Panc1 (cell line): ENCODE measurements around the gene KRTAP10-7. TPM values are rescaled to one million over a fixed set of nuclear protein-coding genes. Genes with fewer than 3 reads are reported as not detected.

ENCODE experiments used
- ATAC-seq: fragments of 200-7000 bp; cut with Tn5 transposase; 2 replicates; pipeline ENCODE4 v1.9.1; 2020; ENCODE audit warnings: mild to moderate bottlenecking, moderate library complexity
- BruUV-seq: library from RNA; stranded (reverse); fragments of 400-500 nt; replicated peaks from 2 replicates; lab custom pipeline; 2021; lab: Mats Ljungman, UMichigan
- CTCF ChIA-PET: fragments of 300-600 bp; sonication (Branson Sonifier 250); formaldehyde crosslinking; loops from one replicate; lab custom pipeline; 2022; ENCODE audit warnings: antibody characterized with exemption; lab: Charles Lee
- POLR2A ChIA-PET: fragments of 300-600 bp; sonication (Branson Sonifier 250); formaldehyde crosslinking; loops from one replicate; lab custom pipeline; 2022; ENCODE audit warnings: antibody characterized with exemption; lab: Charles Lee
- DNase-seq: peaks from one replicate; pipeline ENCODE4 v3.0.0-alpha.2; 2010; ENCODE audit warnings: low read depth, low spot score
- H3K27ac ChIP-seq: 2 replicates; pipeline ENCODE4 v1.5.1; 2011; ENCODE audit warnings: mild to moderate bottlenecking, low read length, inconsistent platforms
- H3K27me3 ChIP-seq: fragments of 200-500 bp; sonication (Bioruptor generic); 2 replicates; pipeline ENCODE4 v1.6.0; 2014; ENCODE audit warnings: low read length, inconsistent platforms; ENCODE audit not compliant: control insufficient read depth, insufficient read depth
- H3K36me3 ChIP-seq: fragments of 200-500 bp; sonication (Bioruptor generic); 2 replicates; pipeline ENCODE4 v1.5.1; 2014; ENCODE audit warnings: inconsistent platforms, mild to moderate bottlenecking, low read length, moderate library complexity; ENCODE audit not compliant: control insufficient read depth, insufficient read depth
- H3K4me1 ChIP-seq: 2 replicates; pipeline ENCODE4 v1.5.1; 2011; ENCODE audit warnings: inconsistent platforms, mild to moderate bottlenecking, low read length, moderate library complexity; ENCODE audit not compliant: control insufficient read depth, insufficient read depth
- H3K4me3 ChIP-seq, 2 experiments: 2 replicates each; pipeline ENCODE4 v1.5.1; 2011 to 2012; ENCODE audit warnings: low read depth in 2 of 2, low read length in 2 of 2, mild to moderate bottlenecking in 2 of 2, inconsistent platforms in 1 of 2, moderate library complexity in 1 of 2
- H3K9me3 ChIP-seq: fragments of 200-500 bp; sonication (Bioruptor generic); 2 replicates; pipeline ENCODE4 v1.5.1; 2014; ENCODE audit warnings: low read depth, mild to moderate bottlenecking, inconsistent platforms, low read length, moderate library complexity; ENCODE audit not compliant: control insufficient read depth, insufficient read depth
- CTCF ChIP-seq: fragments of 450-650 bp; IDR thresholded peaks from 2 replicates; pipeline ENCODE4 v1.5.1; 2017; ENCODE audit warnings: mild to moderate bottlenecking
- POLR2AphosphoS5 ChIP-seq: IDR thresholded peaks from 2 replicates; pipeline ENCODE4 v1.6.1; 2012; ENCODE audit warnings: mild to moderate bottlenecking, low read depth, low read length, moderate library complexity
- REST ChIP-seq, 2 experiments: IDR thresholded peaks; 2 replicates each; pipeline ENCODE4 v1.6.1; 2011 to 2012; ENCODE audit warnings: low read depth in 2 of 2, control low read depth in 1 of 2, low read length in 1 of 2, mild to moderate bottlenecking in 1 of 2, moderate library complexity in 1 of 2; ENCODE audit not compliant: insufficient read depth in 1 of 2
- SIN3A ChIP-seq: IDR thresholded peaks from 2 replicates; pipeline ENCODE4 v1.6.1; 2012; ENCODE audit warnings: low read depth, mild to moderate bottlenecking, low read length, moderate library complexity, borderline replicate concordance; ENCODE audit not compliant: insufficient read depth
- TCF7L2 ChIP-seq: IDR thresholded peaks from 2 replicates; pipeline ENCODE4 v1.6.1; 2011; ENCODE audit warnings: mild to moderate bottlenecking, low read depth, low read length, inconsistent platforms
- in situ Hi-C: cut with HindIII; loops from 2 replicates; pipeline ENCODE4 v1.10.0; 2016; ENCODE audit warnings: low sequenced_read_pairs, low pct_unique_long_range_greater_than_20kb
- intact Hi-C: fragments of 100-400 bp; cut with micrococcal nuclease; formaldehyde crosslinking; loops from one replicate; pipeline ENCODE4 v1.10.0; 2022; ENCODE audit not compliant: unreplicated experiment
- total RNA-seq: library from RNA; stranded (reverse); gene quantifications from one replicate; pipeline ENCODE4 v1.2.1, GENCODE V29; 2021; ENCODE audit not compliant: unreplicated experiment

Gene KRTAP10-7
- total RNA-seq, 1 experiment from 2014 or later, result not detected

DNA sequence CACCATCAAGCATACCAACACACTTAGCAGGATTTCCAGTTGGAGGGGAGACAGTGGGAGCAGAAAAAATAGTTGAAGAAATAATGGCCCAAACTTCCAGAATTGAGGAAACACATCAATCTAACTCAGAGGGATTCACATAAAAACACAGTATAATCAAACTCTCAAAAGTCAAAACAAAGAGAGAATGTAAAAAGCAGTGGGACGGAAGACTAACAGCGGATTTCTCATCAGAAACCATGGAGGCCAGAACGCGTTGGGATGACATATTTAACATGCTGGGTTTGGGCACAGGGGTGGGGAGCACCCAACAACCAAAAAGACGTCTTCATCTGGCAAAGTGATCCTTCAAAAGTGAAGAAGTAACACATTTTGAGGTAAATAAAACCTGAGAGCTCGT is 19.5 kb downstream of the KRTAP10-7 start:
- DNase-seq (no peak), ATAC-seq (no peak)
- Histone ChIP-seq H3K27ac (no peak overlapping the region), H3K4me3 (no peak overlapping the region), H3K4me1 (no peaks in the 10 kb centered on the region), H3K27me3 (no peaks in the 10 kb centered on the region), H3K36me3 (no peaks in the 10 kb centered on the region), H3K9me3 (peaks cover 7% of the 10 kb centered on the region; the same call in 1 of the 2 replicates)
- TF ChIP-seq REST (IDR thresholded peaks at IDR 0.05; ENCODE audit: insufficient read depth in 1 of 2, low read depth in 2 of 2, low read length in 1 of 2), result no peak
- TF ChIP-seq POLR2AphosphoS5, result no peak
- no peak for TF ChIP-seq SIN3A
- no peak for TF ChIP-seq TCF7L2
- no peak for TF ChIP-seq CTCF
- in situ Hi-C loops (no loop called here), intact Hi-C loops (no loop called here)
- CTCF ChIA-PET, result no interaction called here
- POLR2A ChIA-PET, result no interaction called here
- BruUV-seq, result no TSS peak

GRCh38 chr21:44623575-44623974 is 23.2 kb downstream of the KRTAP10-7 start:
- in situ Hi-C loops, result no loop called here
- ATAC-seq (no peak), DNase-seq (no peak)
- POLR2A ChIA-PET, result no interaction called here
- TF ChIP-seq CTCF (no peak), POLR2AphosphoS5 (no peak), TCF7L2 (no peak), SIN3A (no peak)
- no TSS peak for BruUV-seq
- Histone ChIP-seq H3K4me3 (no peak overlapping the region), H3K36me3 (no peaks in the 10 kb centered on the region), H3K27me3 (no peaks in the 10 kb centered on the region), H3K4me1 (no peaks in the 10 kb centered on the region), H3K9me3 (peaks cover 7% of the 10 kb centered on the region; the same call in 1 of the 2 replicates), H3K27ac (no peak overlapping the region)
- intact Hi-C loops, result no loop called here
- CTCF ChIA-PET, result no interaction called here
